HepG2 (cell line): Measurements from ENCODE around the gene COX5B. TPM values are rescaled to one million over a fixed set of nuclear protein-coding genes. Genes with fewer than 3 reads are reported as not detected.
A peak's percentile ranks its signal among the peaks of the same experiment; 100 is the strongest.

Source experiments
- CEBPZ ChIP-seq: IDR thresholded peaks from 2 replicates; pipeline ENCODE4 v1.6.1; 2012; ENCODE audit warnings: low read length, improper control_type of control experiment
- E2F2 ChIP-seq: sonication (generic); formaldehyde crosslinking; IDR thresholded peaks from 2 replicates; pipeline ENCODE4 v1.4.0; 2020; ENCODE audit warnings: missing genetic modification reagents, borderline replicate concordance
- EEA1 ChIP-seq: sonication (generic); formaldehyde crosslinking; IDR thresholded peaks from 2 replicates; pipeline ENCODE4 v1.5.1; 2020; ENCODE audit warnings: mild to moderate bottlenecking, missing genetic modification reagents, borderline replicate concordance
- ELF1 ChIP-seq: sonication (generic); formaldehyde crosslinking; IDR thresholded peaks from 2 replicates; pipeline ENCODE4 v1.4.0; 2020; ENCODE audit warnings: missing genetic modification reagents
- FOXJ3 ChIP-seq: sonication (generic); formaldehyde crosslinking; IDR thresholded peaks from 2 replicates; pipeline ENCODE4 v1.4.0; 2020; ENCODE audit warnings: missing genetic modification reagents, mild to moderate bottlenecking, borderline replicate concordance
- HNF4G ChIP-seq, 2 experiments: sonication (generic) in 1 of 2; formaldehyde crosslinking in 1 of 2; IDR thresholded peaks; 2 replicates each; pipeline versions ENCODE4 v1.4.0 to v1.6.1; 2011 to 2020; ENCODE audit warnings: borderline replicate concordance in 2 of 2, low read depth in 2 of 2, mild to moderate bottlenecking in 2 of 2, low read length in 1 of 2, missing genetic modification reagents in 1 of 2, moderate library complexity in 1 of 2
- PHF21A ChIP-seq: sonication (generic); formaldehyde crosslinking; IDR thresholded peaks from 2 replicates; pipeline ENCODE4 v1.5.0; 2020; ENCODE audit warnings: mild to moderate bottlenecking, missing genetic modification reagents
- SP4 ChIP-seq: sonication (generic); formaldehyde crosslinking; IDR thresholded peaks from 2 replicates; pipeline ENCODE4 v1.8.1; 2023; ENCODE audit warnings: mild to moderate bottlenecking, missing genetic modification reagents
- ZNF543 ChIP-seq: sonication (generic); formaldehyde crosslinking; IDR thresholded peaks from 2 replicates; pipeline ENCODE4 v1.4.0; 2020; ENCODE audit warnings: mild to moderate bottlenecking, missing genetic modification reagents
- ZNF574 ChIP-seq: sonication (generic); formaldehyde crosslinking; IDR thresholded peaks from 2 replicates; pipeline ENCODE4 v1.4.0; 2020; ENCODE audit warnings: missing genetic modification reagents
- ZNF639 ChIP-seq: conservative IDR thresholded peaks from 2 replicates; pipeline ENCODE4 v1.6.1; 2018; ENCODE audit warnings: missing genetic modification reagents
- polyA plus RNA-seq, 8 experiments: library from polyadenylated mRNA; depleted of rRNA in 3 of 8; stranded (reverse) in 7 of 8; unstranded in 1 of 8; fragments of >200 nt; fragmentation: Illumina TruSeq in 4 of 8; extraction: Trizol in 4 of 8; gene quantifications; 2 replicates each; pipeline versions ENCODE4 v1.2.1 to v1.2.3, GENCODE V29; 2011 to 2016; ENCODE audit warnings: low read depth in 4 of 8, missing spikeins in 1 of 8, mixed read lengths in 1 of 8; ENCODE audit not compliant: insufficient read depth in 1 of 8
- total RNA-seq, 5 experiments: library from RNA; depleted of rRNA; stranded (reverse); fragments of >200 nt; fragmentation: Illumina TruSeq; extraction: Trizol; gene quantifications; 2 replicates each; pipeline ENCODE4 v1.2.3, GENCODE V29; 2016; ENCODE audit warnings: low read depth in 1 of 5
- TF ChIP-seq, protein P1 (sequence below): sonication (generic); formaldehyde crosslinking; IDR thresholded peaks from 2 replicates; pipeline ENCODE4 v1.5.0; 2020; ENCODE audit warnings: mild to moderate bottlenecking, missing genetic modification reagents, moderate library complexity
- TF ChIP-seq, protein P2 (sequence below): sonication (generic); formaldehyde crosslinking; IDR thresholded peaks from 2 replicates; pipeline ENCODE4 v1.4.0; 2020; ENCODE audit warnings: mild to moderate bottlenecking, missing genetic modification reagents
- TF ChIP-seq, protein P3 (sequence below): sonication (generic); formaldehyde crosslinking; IDR thresholded peaks from 2 replicates; pipeline ENCODE4 v1.4.0; 2020; ENCODE audit warnings: missing genetic modification reagents
- TF ChIP-seq, protein P4 (sequence below): sonication (generic); formaldehyde crosslinking; IDR thresholded peaks from 2 replicates; pipeline ENCODE4 v1.8.1; 2023; ENCODE audit warnings: mild to moderate bottlenecking, missing genetic modification reagents

The COX5B gene
- total and polyA plus RNA-seq, 2 of the 13 experiments (the other 11 are each of a cell fraction or from before 2014, with no cell fraction given), result 453 to 536 TPM

- no peak for TF ChIP-seq ZNF543 (CRISPR knock-in tag)
- TF ChIP-seq, protein P1, sequence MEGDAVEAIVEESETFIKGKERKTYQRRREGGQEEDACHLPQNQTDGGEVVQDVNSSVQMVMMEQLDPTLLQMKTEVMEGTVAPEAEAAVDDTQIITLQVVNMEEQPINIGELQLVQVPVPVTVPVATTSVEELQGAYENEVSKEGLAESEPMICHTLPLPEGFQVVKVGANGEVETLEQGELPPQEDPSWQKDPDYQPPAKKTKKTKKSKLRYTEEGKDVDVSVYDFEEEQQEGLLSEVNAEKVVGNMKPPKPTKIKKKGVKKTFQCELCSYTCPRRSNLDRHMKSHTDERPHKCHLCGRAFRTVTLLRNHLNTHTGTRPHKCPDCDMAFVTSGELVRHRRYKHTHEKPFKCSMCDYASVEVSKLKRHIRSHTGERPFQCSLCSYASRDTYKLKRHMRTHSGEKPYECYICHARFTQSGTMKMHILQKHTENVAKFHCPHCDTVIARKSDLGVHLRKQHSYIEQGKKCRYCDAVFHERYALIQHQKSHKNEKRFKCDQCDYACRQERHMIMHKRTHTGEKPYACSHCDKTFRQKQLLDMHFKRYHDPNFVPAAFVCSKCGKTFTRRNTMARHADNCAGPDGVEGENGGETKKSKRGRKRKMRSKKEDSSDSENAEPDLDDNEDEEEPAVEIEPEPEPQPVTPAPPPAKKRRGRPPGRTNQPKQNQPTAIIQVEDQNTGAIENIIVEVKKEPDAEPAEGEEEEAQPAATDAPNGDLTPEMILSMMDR (CRISPR knock-in tag), result peak; percentile 30
- TF ChIP-seq, protein P2, sequence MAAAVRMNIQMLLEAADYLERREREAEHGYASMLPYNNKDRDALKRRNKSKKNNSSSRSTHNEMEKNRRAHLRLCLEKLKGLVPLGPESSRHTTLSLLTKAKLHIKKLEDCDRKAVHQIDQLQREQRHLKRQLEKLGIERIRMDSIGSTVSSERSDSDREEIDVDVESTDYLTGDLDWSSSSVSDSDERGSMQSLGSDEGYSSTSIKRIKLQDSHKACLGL (CRISPR knock-in tag), result 0 out of 2 replicates have a peak, but pooled peaks have one; percentile 25
- no peak for TF ChIP-seq PHF21A (CRISPR knock-in tag)
- TF ChIP-seq, protein P3, sequence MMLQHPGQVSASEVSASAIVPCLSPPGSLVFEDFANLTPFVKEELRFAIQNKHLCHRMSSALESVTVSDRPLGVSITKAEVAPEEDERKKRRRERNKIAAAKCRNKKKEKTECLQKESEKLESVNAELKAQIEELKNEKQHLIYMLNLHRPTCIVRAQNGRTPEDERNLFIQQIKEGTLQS (CRISPR knock-in tag), result no peak
- TF ChIP-seq E2F2 (CRISPR knock-in tag), result 0 out of 2 replicates have a peak, but pooled peaks have one; percentile 15
- TF ChIP-seq EEA1 (CRISPR knock-in tag), result no peak
- TF ChIP-seq HNF4G (IDR thresholded peaks at IDR 0.05; ENCODE audit: borderline replicate concordance, low read depth, low read length), result no peak
- TF ChIP-seq HNF4G (CRISPR knock-in tag; IDR thresholded peaks at IDR 0.05; ENCODE audit: borderline replicate concordance, low read depth), result no peak
- TF ChIP-seq SP4 (CRISPR knock-in tag), result no peak
- TF ChIP-seq, protein P4, sequence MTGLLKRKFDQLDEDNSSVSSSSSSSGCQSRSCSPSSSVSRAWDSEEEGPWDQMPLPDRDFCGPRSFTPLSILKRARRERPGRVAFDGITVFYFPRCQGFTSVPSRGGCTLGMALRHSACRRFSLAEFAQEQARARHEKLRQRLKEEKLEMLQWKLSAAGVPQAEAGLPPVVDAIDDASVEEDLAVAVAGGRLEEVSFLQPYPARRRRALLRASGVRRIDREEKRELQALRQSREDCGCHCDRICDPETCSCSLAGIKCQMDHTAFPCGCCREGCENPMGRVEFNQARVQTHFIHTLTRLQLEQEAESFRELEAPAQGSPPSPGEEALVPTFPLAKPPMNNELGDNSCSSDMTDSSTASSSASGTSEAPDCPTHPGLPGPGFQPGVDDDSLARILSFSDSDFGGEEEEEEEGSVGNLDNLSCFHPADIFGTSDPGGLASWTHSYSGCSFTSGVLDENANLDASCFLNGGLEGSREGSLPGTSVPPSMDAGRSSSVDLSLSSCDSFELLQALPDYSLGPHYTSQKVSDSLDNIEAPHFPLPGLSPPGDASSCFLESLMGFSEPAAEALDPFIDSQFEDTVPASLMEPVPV (CRISPR knock-in tag), result no peak
- TF ChIP-seq FOXJ3, result no peak
- no peak for TF ChIP-seq ZNF574 (CRISPR knock-in tag)
- TF ChIP-seq CEBPZ, result no peak
- no peak for TF ChIP-seq ELF1 (CRISPR knock-in tag)
- no peak for TF ChIP-seq ZNF639
Measured at GRCh38 chr2:97662386-97662894, 16.6 kb downstream of the COX5B start (continued).
